Germinal center (tissue), 1 donor: Measurements from ENCODE around the gene AKAP10.
"Not testable (repeated sequence)": the region's sequence is repeated elsewhere in the genome, so short reads cannot be mapped to it uniquely, and the experiment has no call there.

Source experiments
- DNase-seq: peaks from one replicate; pipeline ENCODE4 v3.0.0; 2012; ENCODE audit warnings: mixed read lengths, low spot score

Gene AKAP10

GRCh38 chr17:19979917-19980770, 2.5 kb upstream of the AKAP10 start:
- DNase-seq: no peak

- DNase-seq: no peak
Measured at GRCh38 chr17:19978805-19979211, 1.2 kb upstream of the AKAP10 start.

GRCh38 chr17:19978209-19978802, 678 bp upstream of the AKAP10 start:
- peak; percentile 70 for DNase-seq

GRCh38 chr17:19975601-19976000, 2.0 kb downstream of the AKAP10 start:
- DNase-seq: no peak

- DNase-seq: no peak
Measured at GRCh38 chr17:19973156-19973555, 4.5 kb downstream of the AKAP10 start.

GRCh38 chr17:19962954-19963353, 14.7 kb downstream of the AKAP10 start:
- not testable (repeated sequence) for DNase-seq

GRCh38 chr17:19958023-19958422, 19.6 kb downstream of the AKAP10 start:
- DNase-seq: no peak

- no peak for DNase-seq
Measured at GRCh38 chr17:19955099-19955498, 22.5 kb downstream of the AKAP10 start.

- DNase-seq: not testable (repeated sequence)
Measured at GRCh38 chr17:19951411-19951810, 26.2 kb downstream of the AKAP10 start.

- not testable (repeated sequence) for DNase-seq
Measured at GRCh38 chr17:19950624-19951195, 26.9 kb downstream of the AKAP10 start.

GRCh38 chr17:19948116-19948943, 29.3 kb downstream of the AKAP10 start:
- no peak for DNase-seq

- no peak for DNase-seq
Measured at GRCh38 chr17:19946921-19947320, 30.7 kb downstream of the AKAP10 start.

GRCh38 chr17:19945009-19945626, 32.5 kb downstream of the AKAP10 start:
- no peak for DNase-seq

- no peak for DNase-seq
Measured at GRCh38 chr17:19943599-19943998, 34.0 kb downstream of the AKAP10 start.

GRCh38 chr17:19943026-19943425, 34.6 kb downstream of the AKAP10 start:
- DNase-seq: no peak

- no peak for DNase-seq
Measured at GRCh38 chr17:19940722-19941464, 36.7 kb downstream of the AKAP10 start.

GRCh38 chr17:19939993-19940721, 37.5 kb downstream of the AKAP10 start:
- no peak for DNase-seq

GRCh38 chr17:19938736-19939135, 38.9 kb downstream of the AKAP10 start:
- DNase-seq: no peak

GRCh38 chr17:19937522-19937921, 40.1 kb downstream of the AKAP10 start:
- no peak for DNase-seq

- no peak for DNase-seq
Measured at GRCh38 chr17:19935169-19935568, 42.5 kb downstream of the AKAP10 start.
